PC-3 (cell line): Measurements from ENCODE around the gene KLHL15. TPM values are rescaled to one million over a fixed set of nuclear protein-coding genes. Genes with fewer than 3 reads are reported as not detected.
"Not testable (repeated sequence)": the region's sequence is repeated elsewhere in the genome, so short reads cannot be mapped to it uniquely, and the experiment has no call there.

Experiments
- ATAC-seq: fragments of 200-7000 bp; cut with Tn5 transposase; 2 replicates; pipeline ENCODE4 v1.9.1; 2020; ENCODE audit warnings: mild to moderate bottlenecking, moderate library complexity
- BruUV-seq: library from RNA; stranded (reverse); fragments of 400-500 nt; replicated peaks from 2 replicates; lab custom pipeline; 2021; lab: Mats Ljungman, UMichigan
- CTCF ChIA-PET: fragments of 300-600 bp; sonication (Branson Sonifier 250); formaldehyde crosslinking; loops from one replicate; lab custom pipeline; 2022; ENCODE audit warnings: antibody characterized with exemption; lab: Charles Lee
- POLR2A ChIA-PET: fragments of 300-600 bp; sonication (Branson Sonifier 250); formaldehyde crosslinking; loops from one replicate; lab custom pipeline; 2022; ENCODE audit warnings: antibody characterized with exemption; ENCODE audit not compliant: unreplicated experiment; lab: Charles Lee
- DNase-seq: peaks from one replicate; pipeline ENCODE4 v3.0.0-alpha.2; 2015
- H2AFZ ChIP-seq: fragments of 300-600 bp; sonication (generic); 2 replicates; pipeline ENCODE4 v1.6.0; 2016; ENCODE audit warnings: antibody characterized with exemption, low read length
- H3F3A ChIP-seq: fragments of 300-600 bp; sonication (generic); one replicate; pipeline ENCODE4 v1.6.0; 2017; ENCODE audit warnings: antibody characterized with exemption, low read length, control low read depth, mild to moderate bottlenecking; ENCODE audit not compliant: unreplicated experiment
- H3K27ac ChIP-seq: fragments of 300-600 bp; sonication (generic); 2 replicates; pipeline ENCODE4 v1.5.1; 2016; ENCODE audit warnings: mild to moderate bottlenecking, low read length
- H3K27me3 ChIP-seq: fragments of 300-600 bp; sonication (generic); 2 replicates; pipeline ENCODE4 v1.6.1; 2016; ENCODE audit warnings: low read length, mixed read lengths
- H3K36me3 ChIP-seq: fragments of 300-600 bp; sonication (generic); 2 replicates; pipeline ENCODE4 v1.6.1; 2016; ENCODE audit warnings: low read depth, mixed run types, low read length, mixed read lengths
- H3K4me1 ChIP-seq: fragments of 300-600 bp; sonication (generic); 2 replicates; pipeline ENCODE4 v1.5.1; 2016; ENCODE audit warnings: low read length; ENCODE audit not compliant: insufficient read depth
- H3K4me2 ChIP-seq: fragments of 300-600 bp; sonication (generic); 2 replicates; pipeline ENCODE4 v1.6.0; 2016; ENCODE audit warnings: low read length
- H3K4me3 ChIP-seq: fragments of 300-600 bp; sonication (generic); 2 replicates; pipeline ENCODE4 v1.5.1; 2016; ENCODE audit warnings: mild to moderate bottlenecking, low read length, mixed read lengths
- H3K79me2 ChIP-seq: fragments of 300-600 bp; sonication (generic); 2 replicates; pipeline ENCODE4 v1.6.1; 2017; ENCODE audit warnings: low read length, mixed read lengths
- H3K9ac ChIP-seq: fragments of 300-600 bp; sonication (generic); 2 replicates; pipeline ENCODE4 v1.6.0; 2016; ENCODE audit warnings: mild to moderate bottlenecking, low read length
- H3K9me2 ChIP-seq: fragments of 300-600 bp; sonication (generic); replicated peaks from 2 replicates; pipeline ENCODE4 v1.6.1; 2016; ENCODE audit warnings: mixed run types, low read length, mixed read lengths
- H3K9me3 ChIP-seq: fragments of 300-600 bp; sonication (generic); 2 replicates; pipeline ENCODE4 v1.6.1; 2016; ENCODE audit warnings: low read length, mixed read lengths
- H4K20me1 ChIP-seq: fragments of 300-600 bp; sonication (generic); 2 replicates; pipeline ENCODE4 v1.6.1; 2016; ENCODE audit warnings: low read length, mixed read lengths
- CTCF ChIP-seq: fragments of 300-600 bp; sonication (generic); conservative IDR thresholded peaks from 2 replicates; pipeline ENCODE4 v1.5.1; 2017; ENCODE audit warnings: antibody characterized with exemption, low read depth, mild to moderate bottlenecking, low read length
- EZH2 ChIP-seq: fragments of 300-600 bp; sonication (generic); IDR thresholded peaks from one replicate; pipeline ENCODE4 v1.6.1; 2017; ENCODE audit warnings: antibody characterized with exemption, mild to moderate bottlenecking, low read length; ENCODE audit not compliant: unreplicated experiment
- EZH2phosphoT487 ChIP-seq: fragments of 300-600 bp; sonication (generic); IDR thresholded peaks from 2 replicates; pipeline ENCODE4 v1.6.1; 2018; ENCODE audit warnings: mild to moderate bottlenecking, antibody characterized with exemption, low read length, borderline replicate concordance
- intact Hi-C: fragments of 100-400 bp; cut with micrococcal nuclease; formaldehyde crosslinking; loops from 2 replicates; pipeline ENCODE4 v1.9.0; 2023
- total RNA-seq: library from RNA; depleted of rRNA; stranded (reverse); fragments of >200 nt; gene quantifications from 2 replicates; pipeline ENCODE4 v1.2.3, GENCODE V29; 2014

Gene KLHL15
- total RNA-seq, 1 experiment from 2014 or later: 8.5 TPM

DNA sequence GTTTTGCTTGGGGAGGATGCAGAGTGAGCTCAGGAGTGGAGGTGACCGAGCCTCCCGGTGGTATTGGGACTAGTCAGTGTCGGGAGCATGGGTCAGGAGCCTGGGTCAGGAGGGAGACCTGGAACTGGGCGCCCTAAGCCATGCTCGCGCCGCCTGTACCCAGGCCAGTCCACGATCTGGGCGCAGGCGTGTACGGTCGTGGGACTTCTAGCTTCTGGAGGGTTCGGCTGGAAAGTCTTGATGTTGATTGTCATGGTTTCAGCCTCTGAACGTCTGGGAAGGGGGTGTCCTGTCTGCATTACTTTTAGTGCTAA is 28.0 kb upstream of the KLHL15 start:
- intact Hi-C loops: loop anchor here (10.0 kb wide), 1 partner anchor 360 kb away; no protein-coding TSS in a partner anchor
- peaks cover 7% of the 10 kb centered on the region for H3F3A ChIP-seq

GRCh38 chrX:24054182-24055042 is 27.4 kb upstream of the KLHL15 start, which contains the start of gene EIF2S3:
Gene EIF2S3, plus strand, starts transcription at chrX:24054956. Its CDS starts 13 bp downstream, at chrX:24054969.
- Histone ChIP-seq H4K20me1 (peaks cover 11% of the 10 kb centered on the region; the same call in 1 of the 2 replicates), H3K36me3 (peaks cover 16% of the 10 kb centered on the region), H3K4me1 (peaks cover 14% of the 10 kb centered on the region), H2AFZ (peak within 1 kb of the TSS; percentile 85), H3K79me2 (peaks cover 9% of the 10 kb centered on the region), H3F3A (peaks cover 3% of the 10 kb centered on the region), H3K4me2 (no peak within 1 kb of the TSS), H3K27me3 (no peaks in the 10 kb centered on the region), H3K27ac (peak within 1 kb of the TSS; percentile 94), H3K9me3 (no peaks in the 10 kb centered on the region), H3K9me2 (no peaks in the 10 kb centered on the region), H3K9ac (no peak within 1 kb of the TSS), H3K4me3 (no peak within 1 kb of the TSS)
- peak; percentile 70 for TF ChIP-seq CTCF
- no peak for TF ChIP-seq EZH2phosphoT487
- TSS peak; percentile 88 for BruUV-seq
- DNase-seq (peak; percentile 91), ATAC-seq (peak; percentile 90)
- intact Hi-C loops: loop anchor here (1.0 to 10.0 kb wide), 4 partner anchors 29 to 360 kb away; partner anchors contain the start of gene CXorf58
- POLR2A ChIA-PET: interaction anchor here (0.5 to 1.2 kb wide), 8 partner anchors 17 to 272 kb away, joined by 3 to 21 read pairs (median 6); partner anchors contain the start of gene SAT1
- CTCF ChIA-PET: interaction anchor here (0.6 to 2.0 kb wide), 6 partner anchors 18 to 166 kb away, joined by 3 to 18 read pairs (median 4); no protein-coding TSS in a partner anchor

More for the DNA sequence above, 28.0 kb upstream of the KLHL15 start:
- Histone ChIP-seq H3K9me2 (no peaks in the 10 kb centered on the region), H3K4me3 (no peak overlapping the region), H2AFZ (peak overlapping the region; percentile 74), H3K79me2 (peaks cover 14% of the 10 kb centered on the region), H3K9ac (no peak overlapping the region), H4K20me1 (peaks cover 17% of the 10 kb centered on the region; the same call in 1 of the 2 replicates), H3K27ac (peak overlapping the region; percentile 94), H3K9me3 (no peaks in the 10 kb centered on the region), H3K27me3 (no peaks in the 10 kb centered on the region), H3K36me3 (peaks cover 22% of the 10 kb centered on the region), H3K4me1 (peaks cover 14% of the 10 kb centered on the region), H3K4me2 (no peak overlapping the region)
- DNase-seq (no peak), ATAC-seq (no peak; the same call in 1 of the 2 replicates)
- CTCF ChIA-PET: interaction anchor here (0.6 to 2.0 kb wide), 3 partner anchors 29 to 165 kb away, joined by 3 to 18 read pairs (median 3); no protein-coding TSS in a partner anchor
- TSS peak; percentile 77 for BruUV-seq
- TF ChIP-seq EZH2phosphoT487: no peak
- TF ChIP-seq CTCF: no peak
- TF ChIP-seq EZH2: no peak
- POLR2A ChIA-PET: interaction anchor here (0.6 to 1.2 kb wide), 3 partner anchors 30 to 248 kb away, joined by 5 to 11 read pairs (median 7); no protein-coding TSS in a partner anchor

GRCh38 chrX:24050522-24051318 is 23.7 kb upstream of the KLHL15 start:
- POLR2A ChIA-PET, ATAC-seq, H3K4me1 ChIP-seq, H3K27me3 ChIP-seq, DNase-seq, H3K9me3 ChIP-seq, H2AFZ ChIP-seq, H3K9me2 ChIP-seq, H3K79me2 ChIP-seq, H3F3A ChIP-seq, CTCF ChIA-PET, H3K4me3 ChIP-seq, H3K36me3 ChIP-seq, H3K27ac ChIP-seq, H4K20me1 ChIP-seq, H3K9ac ChIP-seq, H3K4me2 ChIP-seq, BruUV-seq: not testable (repeated sequence)
- intact Hi-C loops: loop anchor here (10.0 kb wide), 1 partner anchor 356 kb away; no protein-coding TSS in a partner anchor

- DNase-seq, H4K20me1 ChIP-seq, H2AFZ ChIP-seq, H3K27me3 ChIP-seq, ATAC-seq, BruUV-seq, H3K4me2 ChIP-seq, H3K27ac ChIP-seq, H3K9ac ChIP-seq, H3K36me3 ChIP-seq, H3K79me2 ChIP-seq, H3K4me1 ChIP-seq, CTCF ChIA-PET, H3K9me2 ChIP-seq, H3K4me3 ChIP-seq, H3F3A ChIP-seq, POLR2A ChIA-PET, H3K9me3 ChIP-seq: not testable (repeated sequence)
- intact Hi-C loops: loop anchor here (10.0 kb wide), 1 partner anchor 355 kb away; no protein-coding TSS in a partner anchor
These were observed 22.7 kb upstream of the KLHL15 start for GRCh38 chrX:24049643-24050042.
